GM18858 (cell line): ENCODE results near the gene DEDD2.

Source experiments
- ATAC-seq: cut with Tn5 transposase; IDR thresholded peaks from one replicate; pipeline ENCODE4 v1.9.1; 2021; ENCODE audit not compliant: unreplicated experiment

DEDD2 gene

DNA sequence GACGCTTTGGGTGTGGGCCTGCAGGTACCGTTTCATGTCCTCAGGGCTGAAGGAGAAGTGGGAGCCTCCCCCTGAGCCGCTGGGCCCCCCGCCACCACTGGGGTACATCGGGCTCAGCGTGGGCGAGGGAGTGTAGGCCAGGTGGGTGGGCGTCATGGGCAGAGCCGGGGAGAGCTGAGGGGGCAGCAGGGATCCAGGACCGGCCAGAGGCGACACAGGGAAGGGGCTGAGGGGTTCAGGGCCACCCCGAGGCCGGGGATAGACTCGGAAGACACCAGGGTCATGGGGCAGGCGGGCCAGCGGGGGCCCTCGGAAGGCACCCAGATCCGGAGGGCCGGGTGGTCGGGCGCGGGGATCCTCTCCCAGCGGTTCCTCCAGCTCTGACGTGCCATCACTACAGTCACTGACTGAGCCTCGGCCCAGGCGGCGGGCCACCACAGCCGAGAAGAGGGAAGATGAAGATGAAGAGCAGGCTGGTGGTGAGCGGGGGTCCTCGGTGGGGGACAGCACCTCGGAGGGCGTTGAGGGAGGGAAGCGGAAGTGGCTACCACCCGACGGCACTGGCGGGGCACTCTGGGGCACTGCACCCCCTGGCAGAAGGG, 31.8 kb upstream of the DEDD2 start:
- ATAC-seq = no peak

DNA sequence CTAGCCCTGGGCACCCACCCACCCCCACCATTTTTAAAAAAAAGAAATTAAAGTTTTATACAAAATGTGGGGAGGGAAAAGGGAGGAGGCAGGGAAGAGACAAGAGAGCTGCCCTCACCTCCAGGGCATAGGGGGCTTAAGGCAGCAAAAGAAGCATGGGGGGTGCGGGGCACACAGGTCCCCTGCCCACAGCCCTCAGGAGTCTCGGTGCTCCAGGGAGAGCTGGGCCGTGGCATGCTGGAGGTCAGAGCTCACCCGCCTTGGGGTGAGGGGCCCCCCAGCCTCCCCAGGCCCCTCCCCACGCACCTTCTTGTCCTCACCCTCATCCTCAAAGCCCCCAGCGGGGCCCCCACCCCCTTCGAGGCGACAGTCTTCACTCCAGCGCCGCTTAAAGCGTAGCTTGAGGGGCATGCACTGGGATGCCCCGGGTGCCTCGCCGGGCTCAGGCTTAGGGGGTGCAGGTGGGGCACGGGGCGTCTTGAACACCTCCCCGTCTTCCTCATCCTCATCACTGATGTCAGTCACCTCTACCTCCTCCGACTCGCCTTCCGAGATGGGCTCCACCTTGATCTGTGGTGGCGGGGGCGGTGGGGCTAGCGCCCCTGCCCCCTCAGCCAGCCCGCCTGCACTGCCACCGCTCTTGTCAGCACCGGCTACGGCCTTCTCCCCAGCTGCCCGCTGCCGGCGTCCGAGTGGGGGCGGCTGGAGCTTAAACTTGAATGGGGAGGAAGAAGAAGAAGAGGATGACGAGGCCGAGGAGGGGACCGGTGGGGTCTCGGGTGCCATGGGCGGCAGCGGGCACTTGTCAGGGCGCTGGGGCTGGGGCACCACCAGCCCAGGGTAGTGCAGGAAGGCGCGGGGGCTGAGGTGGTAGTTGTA, 31.0 kb upstream of the DEDD2 start:
- ATAC-seq = no peak

DNA sequence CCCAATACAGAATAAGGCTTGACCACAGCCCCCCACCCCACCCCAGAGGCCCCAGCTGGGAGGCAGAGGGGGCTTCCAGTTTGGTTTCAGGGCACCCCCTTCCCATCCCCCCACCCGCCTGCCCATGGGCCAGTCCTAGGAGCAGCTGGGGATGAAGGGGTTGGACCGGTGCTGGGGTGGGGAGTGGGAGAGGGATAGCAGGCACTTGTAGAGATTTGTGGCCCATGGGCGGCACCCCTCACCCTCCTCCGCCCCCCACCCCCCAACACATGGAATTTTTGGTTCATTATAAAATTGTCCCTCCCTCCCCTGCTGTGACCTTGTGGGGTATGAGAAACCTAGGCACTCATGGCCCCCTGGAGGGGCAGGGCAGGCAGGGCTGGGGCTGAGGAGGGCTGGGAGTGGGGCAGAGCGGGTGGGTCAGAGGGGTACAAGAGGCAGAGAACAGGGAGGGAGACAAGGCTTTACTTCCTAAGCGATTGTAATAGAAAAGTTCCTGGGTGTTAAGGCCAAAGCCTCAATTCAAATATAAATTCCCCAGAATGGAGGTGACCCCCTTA, 30.2 kb upstream of the DEDD2 start:
- ATAC-seq = no peak

DNA sequence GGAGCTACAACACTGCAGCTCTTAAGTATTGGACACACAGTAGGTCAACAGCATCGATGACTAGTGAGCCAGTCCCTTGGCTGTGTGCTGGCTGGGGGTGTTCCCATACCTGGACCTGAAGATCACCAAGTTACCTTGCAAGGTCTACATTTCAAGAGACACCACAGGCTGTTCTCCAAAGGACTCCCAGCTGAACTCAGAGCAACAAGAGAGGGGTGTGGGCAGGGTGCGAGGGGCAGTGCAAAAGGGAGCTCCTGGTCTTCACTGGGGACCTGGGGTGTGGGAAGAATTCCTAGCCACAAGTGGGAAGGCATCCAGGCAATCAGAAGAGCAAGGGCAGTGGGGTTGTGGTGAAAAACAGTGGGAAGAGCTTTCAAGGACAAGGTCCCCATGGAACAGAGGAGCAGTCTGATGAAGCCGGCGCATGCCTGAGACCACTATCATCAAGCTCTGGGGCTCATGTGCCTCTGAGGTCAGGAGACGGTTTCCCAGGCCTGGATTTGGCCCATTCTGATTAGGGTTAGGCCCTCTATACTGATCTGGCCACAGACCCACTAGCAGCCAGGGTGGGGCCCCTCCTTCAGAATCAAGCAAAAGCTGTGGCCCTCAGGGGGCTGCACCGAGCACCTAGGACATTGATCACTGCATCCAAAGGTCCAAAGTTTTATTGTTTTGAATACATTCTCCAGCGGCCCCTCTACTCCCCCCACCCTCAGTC, 29.6 kb upstream of the DEDD2 start:
- no peak for ATAC-seq

DNA sequence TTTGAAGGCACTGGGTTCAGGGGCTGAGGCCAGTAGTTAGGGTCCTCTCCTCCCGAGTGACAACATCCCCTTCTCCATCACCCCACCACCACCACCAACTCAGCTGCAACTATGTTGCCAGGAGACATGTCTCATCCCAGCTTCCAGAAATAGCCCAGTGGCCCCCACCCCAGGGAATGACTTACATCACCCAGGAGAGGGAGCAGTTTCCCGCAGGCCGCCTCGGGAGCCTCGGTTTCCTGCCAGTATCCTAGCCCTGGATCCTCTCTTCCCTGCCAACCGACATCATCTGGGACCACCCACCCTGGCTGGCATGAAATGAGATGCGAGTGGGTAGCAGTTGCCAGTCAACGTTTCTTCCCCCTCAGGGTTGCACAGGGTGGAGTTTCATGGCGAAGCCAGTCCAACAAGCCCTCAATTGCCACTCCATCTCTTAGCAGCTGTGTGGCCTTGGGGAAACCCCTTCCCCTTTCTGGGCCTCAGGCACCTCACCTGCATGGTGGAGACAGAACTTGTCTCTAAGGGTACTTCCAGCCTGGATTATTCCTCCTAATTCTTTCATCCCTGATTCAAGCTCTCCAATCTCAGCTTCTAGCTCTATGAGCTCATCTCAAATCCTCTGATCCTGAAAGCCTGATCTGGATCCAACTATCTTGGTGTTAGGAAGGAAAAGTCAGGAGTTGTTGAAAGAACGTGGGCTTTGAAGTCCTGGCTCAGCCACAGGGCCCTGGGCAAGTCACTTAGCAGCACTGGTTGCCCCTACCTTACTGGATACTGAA, 28.9 kb upstream of the DEDD2 start:
- ATAC-seq = no peak

DNA sequence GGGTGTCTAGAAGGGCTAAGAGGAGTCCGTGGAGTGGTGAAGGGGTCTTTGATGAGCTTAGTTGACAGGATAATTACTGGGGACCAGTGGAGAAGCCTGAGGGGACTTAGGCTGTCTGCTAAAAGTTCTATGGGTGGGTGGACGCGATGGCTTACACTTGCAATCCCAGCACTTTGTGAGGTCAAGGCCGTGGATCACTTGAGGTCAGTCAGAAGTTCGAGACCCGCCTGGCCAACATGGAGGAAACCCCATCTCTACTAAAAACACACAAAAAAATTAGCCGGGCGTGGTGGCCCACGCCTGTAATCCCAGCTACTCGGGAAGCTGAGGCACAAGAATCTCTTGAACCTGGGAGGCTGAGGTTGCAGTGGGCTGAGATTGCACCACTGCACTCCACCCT, 27.8 kb upstream of the DEDD2 start:
- no peak for ATAC-seq

DNA sequence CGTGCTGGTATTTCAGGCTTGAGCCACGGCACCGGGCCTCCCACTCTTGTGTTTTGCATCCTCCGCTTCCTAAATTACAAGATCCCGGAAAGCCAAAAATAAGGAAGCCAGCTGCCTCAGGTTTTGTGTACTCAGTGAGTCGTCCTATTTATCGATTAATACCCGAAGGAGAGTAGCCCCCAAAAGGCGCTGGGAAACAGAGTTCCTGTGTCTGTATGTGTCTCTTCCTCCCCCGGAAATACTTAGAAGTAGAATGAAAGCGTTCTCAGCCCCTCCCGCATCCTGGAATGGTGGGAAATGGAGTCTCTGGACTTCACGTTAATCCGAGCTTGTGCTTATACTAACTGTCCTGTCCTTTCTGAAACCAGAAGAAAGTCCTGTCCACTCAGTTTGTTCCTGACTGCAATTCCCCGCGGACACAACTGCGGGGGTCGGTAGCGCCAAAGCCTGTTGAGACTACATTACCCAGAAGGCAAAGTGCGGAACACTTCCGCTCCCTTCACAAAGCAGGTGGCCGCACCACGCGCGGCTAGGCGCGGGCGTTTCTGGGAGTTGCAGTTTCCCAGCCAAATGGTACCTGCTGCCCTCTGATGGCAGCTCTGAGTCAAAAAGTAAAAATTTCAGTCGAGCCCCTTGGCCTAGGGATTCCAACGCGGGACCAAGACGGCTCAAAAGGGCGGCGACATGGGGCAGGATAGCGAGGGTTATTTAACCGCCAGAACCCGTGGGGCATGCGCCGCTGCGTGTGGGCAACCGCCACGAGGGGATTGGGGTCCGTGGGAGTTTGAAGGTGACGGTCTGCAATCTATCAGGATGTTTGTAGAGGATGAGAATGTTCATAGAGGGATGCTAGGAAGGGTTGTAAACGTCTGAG, 27.1 kb upstream of the DEDD2 start:
- peak; percentile 29 for ATAC-seq

DNA sequence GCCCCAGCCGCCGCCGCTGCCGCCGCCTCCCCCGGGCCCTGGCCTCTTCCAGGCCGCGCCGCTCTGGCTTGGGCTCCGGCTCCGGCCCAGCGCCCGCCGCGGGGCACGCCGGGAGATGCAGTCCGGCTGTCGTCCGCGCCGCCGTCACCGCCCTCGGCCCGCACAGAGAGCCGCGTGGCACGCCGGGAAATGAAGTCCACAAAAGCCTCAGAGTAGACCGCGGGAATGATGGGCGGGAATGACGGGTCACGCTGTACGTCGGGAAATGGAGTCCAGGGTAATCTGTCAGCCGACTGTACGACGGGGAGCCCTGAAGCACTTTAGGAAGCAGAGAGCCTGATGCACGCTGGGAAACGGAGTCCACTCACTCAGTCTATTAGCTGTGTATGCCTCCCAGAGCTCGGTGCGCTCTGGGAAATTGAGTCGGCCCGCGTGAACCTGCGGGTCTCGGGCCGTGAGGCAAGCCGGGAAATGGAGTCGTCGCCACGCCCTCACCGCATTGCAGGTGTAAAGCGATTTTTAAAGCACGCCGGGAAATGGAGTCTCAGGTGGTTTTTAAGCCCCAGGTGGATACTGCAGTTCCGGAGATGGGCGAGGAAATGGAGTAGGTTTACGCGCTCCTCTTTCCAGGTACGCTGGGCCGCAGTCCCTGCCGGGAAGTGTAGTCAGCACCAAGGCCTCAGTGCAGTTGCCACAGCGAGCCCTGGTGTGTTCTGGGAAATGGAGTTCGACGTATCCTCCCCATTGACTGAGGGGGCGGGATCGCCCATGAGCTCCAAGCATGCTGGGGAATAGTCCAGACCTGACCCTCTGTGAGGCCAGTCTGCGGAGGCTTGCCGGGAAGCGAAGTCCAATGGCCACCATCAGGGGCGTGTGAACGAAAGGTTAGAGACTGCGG, 25.3 kb upstream of the DEDD2 start, which contains the start of gene GSK3A:
GSK3A (minus strand) TSS at position 91 of the 898 bp plus-strand sequence. CDS start 137 bp downstream, outside the sequence.
- ATAC-seq = peak; percentile 51

DNA sequence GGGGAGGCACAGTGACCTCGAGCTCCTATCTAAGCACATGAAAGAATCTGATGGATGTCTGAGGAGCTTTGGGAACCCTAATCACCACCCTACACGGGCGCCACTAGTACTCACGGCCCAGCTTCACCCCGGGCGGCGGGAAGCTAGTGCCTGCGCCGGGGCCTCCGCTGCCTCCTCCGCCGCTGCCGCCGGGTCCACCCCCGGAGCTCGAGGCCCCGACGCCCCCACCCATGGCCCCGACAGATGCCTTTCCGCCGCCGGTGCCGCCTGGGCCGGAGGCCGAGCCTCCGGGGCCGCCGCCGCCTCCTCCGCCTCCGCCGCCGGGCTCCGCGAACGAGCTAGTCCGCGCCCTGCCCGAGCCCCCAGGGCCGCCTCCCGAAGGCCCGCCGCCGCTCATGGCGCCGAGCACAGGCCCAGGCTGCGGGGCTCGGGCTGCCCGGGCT, 24.6 kb upstream of the DEDD2 start:
- ATAC-seq = peak; percentile 2

DNA sequence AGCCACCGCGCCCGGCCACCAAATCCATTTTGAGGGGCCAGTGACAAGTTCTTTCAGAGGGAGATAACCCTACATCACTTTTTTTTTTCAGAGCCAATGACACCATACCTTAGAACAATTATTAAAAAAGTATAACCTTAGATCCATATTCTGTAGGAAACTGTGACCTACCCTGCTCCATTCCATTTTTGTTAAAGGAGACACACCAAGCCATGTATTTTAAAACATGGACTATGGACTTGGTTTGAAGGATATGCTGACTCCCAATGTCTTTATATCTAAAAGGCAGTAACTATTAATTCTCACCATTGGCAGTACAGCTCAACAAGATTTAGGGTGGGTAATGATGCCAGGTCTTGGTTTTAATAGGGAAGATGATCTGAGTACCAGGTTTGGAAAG, 23.8 kb upstream of the DEDD2 start:
- ATAC-seq = no peak

DNA sequence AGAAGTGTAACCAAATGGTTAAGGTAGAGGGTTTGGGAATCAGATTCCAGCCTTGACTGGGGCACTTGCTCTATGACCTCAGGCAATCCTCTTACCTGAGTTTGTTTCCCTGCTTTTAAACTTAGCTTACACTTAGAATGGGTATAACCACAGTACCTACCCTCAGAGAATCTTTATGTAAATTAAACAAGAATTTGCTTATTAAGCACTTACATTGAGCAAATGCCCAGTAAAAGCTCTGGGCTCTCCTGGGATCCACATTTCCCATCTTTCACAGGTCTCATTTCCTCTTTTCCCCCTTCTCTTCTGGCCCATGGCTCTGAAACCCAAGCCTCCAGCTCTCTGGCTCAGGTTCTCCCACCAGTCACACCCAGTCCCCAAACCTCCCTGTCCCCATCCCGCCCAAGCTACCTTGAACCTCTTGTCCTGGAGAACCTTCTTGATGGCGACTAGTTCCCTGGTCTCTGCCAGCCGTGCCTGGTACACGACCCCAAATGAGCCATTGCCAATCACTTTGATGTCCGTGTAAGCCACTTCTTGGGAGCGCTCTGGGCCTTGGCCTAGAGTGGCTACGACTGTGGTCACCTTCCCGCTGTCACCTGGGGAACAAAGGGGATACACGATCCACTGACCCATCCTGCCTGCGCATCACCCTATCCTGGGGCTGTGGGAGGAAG, 22.2 kb upstream of the DEDD2 start:
- no peak for ATAC-seq

DNA sequence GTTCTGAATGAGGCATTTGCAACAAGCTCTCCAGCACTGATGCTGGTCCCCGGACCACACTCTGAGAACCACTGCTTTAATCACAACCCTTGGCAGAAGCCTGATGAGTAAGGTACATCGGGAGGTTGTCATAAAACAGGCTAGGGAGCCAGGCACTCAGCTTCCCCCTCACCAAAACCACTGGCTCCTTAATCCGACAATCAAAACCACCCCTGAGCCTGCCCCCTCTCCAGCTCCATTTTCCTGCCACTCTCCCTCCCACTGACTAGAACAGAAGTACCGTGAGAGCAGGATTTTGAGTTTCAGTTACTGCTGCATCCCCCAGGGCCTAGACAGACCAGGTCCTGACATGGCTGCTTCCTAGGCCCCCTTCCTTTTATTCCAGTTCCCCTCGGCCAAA, 17.7 kb upstream of the DEDD2 start:
- no peak for ATAC-seq

DNA sequence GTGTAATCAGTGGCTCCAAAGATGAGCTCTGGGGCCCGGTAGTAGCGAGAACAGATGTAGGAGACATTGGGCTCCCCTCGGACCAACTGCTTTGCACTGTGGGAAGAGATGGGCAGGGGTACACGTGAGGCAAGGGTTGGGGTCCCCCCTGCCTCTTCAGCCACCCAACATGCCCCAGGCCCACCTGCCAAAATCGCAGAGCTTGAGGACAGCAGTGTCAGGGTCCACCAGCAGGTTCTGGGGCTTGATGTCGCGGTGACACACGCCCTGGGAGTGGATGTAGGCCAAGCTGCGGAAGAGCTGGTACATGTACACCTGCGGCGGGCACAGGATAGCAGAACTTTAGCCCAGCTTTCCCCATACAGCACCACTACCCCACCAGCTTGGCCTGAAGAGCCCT, 16.9 kb upstream of the DEDD2 start:
- ATAC-seq = no peak

DNA sequence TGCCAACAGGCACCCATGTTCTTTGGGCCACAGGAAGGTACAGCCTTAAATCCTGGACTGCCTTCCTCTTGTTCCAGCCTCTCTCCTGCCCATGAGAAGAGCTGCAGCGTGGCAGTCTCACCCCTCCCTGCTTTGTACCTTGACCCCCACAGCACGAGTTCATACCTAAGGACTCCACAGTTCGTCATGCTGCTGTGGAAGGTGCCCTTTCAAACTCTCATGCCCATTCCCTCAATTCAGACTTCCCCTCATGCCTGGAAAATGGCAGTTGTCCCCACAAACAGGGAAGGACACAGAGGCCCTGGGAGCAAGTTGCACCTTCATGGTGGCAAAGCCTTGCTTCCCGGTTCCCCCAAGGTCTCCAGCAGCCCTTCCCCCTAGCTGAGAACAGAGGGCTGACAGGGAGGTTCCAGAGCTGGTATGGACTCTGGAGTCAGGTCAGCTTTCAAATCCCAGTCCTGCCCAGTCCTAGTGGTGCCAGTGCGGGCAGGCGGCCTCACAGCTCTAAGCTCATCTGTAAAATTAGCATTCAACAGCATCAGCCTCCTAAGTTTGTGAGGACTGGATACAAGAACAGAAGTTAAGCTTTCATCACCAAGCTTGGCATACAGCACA, 16.3 kb upstream of the DEDD2 start:
- no peak for ATAC-seq

DNA sequence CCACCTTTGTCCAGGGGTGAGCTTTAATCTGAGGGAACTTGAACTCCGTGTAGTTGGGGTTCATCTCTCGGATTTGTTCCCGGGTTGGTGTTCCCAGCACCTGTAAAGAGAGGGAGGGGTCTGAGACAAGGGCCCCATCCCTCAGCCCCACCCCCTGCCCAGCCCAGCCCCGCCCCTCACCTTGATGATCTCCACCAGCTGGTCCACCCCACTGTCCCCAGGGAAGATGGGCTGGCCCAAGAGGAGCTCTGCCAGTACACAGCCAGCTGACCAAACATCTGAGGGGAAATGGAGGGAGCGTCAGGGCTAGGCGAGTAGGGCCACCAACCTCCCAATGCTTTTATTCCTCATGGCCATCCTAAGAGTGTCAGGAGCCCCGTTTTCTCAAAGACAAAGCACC, 15.6 kb upstream of the DEDD2 start:
- ATAC-seq = no peak

DNA sequence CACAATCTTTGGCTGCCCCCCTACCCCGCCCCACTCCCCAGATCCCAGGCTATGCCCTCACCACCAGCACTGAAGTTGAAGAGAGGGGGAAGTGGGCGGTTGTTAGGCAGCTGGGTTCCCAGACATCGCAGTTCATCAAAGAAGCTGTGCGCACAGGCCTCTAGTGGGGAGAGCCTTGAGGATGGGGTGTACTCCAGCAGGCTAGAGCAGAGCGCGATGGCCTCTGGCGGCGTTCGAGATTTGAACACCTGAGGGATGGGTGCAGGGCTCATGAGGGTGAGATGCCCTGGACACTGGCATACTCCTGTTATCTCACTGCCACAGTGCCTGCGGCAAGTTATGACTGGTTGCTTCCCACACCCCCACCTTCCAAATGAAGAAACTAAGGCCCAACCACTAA, 15.0 kb upstream of the DEDD2 start:
- no peak for ATAC-seq

DNA sequence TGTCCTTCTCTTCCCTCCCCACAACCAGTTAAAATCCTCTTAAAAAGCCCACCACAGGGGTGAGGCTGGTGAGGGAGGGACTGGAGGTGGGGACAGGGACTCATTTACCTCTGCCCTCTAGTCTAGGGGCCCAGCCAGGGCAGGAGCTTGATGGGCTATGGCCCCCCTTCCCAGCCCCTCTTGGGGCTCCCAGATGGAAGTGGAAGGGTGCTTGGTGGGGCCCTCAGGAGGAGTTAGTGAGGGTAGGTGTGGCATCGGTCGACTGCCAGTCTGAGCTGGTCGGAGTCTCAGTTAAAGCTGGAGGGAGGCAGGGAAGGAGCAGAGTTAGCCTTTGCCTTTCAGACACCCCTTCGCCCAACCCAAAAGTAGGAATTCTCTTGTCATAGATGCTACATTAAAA, 13.1 kb upstream of the DEDD2 start:
- ATAC-seq = no peak

DNA sequence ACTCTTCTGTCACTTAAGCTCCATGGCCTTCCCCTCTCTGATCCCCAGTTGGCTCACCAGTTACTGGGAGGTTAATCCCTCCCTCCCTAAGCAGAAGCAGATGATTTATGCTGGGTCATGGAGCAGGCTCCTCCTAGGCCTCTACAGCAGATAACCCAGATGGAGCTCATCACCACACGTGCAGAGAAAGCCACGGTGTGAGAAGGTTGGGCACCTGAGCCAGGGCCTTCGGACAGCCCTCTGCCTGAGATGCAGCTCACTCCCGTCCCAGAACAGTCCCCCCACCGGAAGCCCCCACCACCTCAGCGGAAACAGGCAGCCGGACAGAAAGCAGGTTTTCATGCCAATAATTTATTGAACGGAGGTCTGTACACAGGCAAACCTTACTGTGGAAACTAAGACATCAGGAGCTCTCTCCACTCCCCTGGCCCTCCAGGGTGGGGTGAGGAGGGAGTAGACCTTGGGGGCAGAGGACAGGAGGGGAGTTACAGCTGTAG, 12.4 kb upstream of the DEDD2 start:
- no peak for ATAC-seq
